Inferior parietal cortex (tissue), 1 donor: ENCODE results near the gene EIF4B.

ENCODE experiments used
- DNase-seq: peaks from one replicate; pipeline ENCODE4 v3.0.0-alpha.2; 2016; ENCODE audit errors: extremely low spot score

Gene EIF4B

DNA sequence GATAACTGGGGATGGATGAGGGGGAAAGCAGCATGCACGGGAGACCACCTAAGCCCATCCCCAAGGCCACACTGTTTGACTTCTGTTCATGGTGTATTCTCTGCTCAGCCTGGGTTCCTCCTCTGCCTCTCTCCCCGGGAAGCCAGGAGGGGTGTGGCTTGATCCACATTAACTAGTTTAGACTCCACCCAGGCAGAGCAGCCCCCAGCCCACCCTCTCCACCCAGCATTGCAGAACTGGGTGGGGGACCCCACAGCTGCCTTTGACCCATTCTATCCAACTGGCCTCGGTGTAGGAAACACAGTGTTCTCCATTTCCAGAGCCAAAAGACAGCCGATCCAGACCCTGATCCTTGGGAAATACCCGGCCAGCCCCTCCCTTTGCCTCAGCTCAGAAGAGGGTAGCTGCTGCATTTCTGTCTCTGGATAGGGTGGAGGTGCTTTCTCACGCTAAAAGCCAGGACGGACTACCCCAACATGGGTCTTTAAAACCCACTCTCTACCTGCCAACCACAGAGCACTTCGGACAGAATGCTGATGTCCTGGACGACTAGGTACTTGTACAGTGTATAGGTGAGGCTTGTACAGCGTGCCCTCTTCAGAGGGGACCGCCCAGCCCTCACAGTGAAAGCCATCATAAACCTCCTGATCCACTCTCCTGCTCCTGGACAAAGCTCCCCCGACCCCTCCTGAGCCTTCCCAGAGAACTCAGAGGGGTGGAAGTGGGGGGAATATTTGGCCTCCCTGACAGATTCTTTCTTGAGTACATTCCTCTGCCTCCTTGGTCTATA, 63.6 kb downstream of the EIF4B start:
- no peak for DNase-seq

DNA sequence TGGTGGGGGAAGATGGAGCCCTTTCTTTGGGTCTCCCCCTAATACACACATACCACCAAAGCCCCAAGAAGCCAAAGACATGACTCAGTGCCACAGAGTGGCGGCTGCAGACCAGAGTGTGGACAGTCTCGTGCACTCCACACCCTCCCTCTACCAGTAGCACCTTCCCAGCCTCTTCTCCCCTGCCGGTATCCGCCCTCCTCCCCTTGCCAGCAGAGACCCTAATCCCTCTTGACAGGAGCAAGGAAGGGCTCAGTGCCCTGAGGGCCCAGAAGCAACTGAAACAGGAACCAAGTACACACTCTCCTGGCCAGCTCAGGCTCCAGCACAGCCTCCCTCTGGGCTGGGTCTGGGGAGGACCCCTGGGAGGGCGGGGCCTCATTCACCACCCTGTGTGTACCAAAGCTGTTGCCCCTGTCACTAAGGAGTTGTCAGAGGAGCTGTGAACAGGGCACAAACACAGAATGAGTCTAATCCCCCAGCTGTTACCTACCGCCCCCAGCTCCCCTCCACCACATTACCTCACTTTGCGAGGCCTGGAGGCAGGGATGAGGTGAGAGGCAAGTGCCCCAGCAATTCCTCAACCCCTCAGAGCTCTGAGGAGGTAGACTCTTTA, 64.7 kb downstream of the EIF4B start:
- no peak for DNase-seq

GRCh38 chr12:53071591-53072551, 65.6 kb downstream of the EIF4B start:
- no peak for DNase-seq

DNA sequence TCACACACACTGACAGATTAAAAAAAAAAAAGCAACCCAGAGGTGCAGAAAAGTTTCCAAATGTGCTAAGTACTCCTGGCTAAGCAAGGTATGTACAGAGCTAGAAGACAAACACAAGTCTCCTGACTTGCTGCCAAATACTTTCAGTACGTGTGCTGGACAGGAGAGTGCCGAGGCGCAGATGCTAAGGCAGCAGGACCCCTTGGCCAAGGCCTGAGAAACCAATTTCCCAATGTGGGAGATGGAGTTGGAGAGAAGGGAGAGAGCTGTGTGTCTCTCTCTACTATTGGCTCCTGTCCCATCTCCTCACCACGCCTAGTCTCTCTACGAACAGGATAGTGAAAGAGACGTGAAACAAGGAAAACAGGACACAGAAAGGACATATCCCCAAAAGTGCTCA, 67.6 kb downstream of the EIF4B start:
- no peak for DNase-seq

GRCh38 chr12:53074283-53074998, 68.2 kb downstream of the EIF4B start:
- no peak for DNase-seq

DNA sequence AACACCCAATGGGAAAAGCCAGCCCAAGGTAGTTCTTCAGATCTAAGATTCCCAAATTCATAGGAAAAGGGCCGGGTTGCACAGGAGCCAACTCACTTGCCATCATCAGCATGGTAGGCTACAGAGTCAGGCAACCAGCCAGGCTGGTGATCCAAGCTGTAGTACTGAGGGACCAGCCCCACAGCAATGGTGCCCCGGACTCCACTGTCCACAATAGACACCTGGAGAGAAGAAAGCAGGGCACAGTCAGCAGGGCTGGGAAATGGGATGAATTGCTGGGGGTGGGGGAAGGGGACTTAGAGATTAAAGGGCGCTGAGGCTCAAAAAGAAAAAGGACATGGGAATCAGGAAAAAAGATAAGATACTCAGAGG, 68.7 kb downstream of the EIF4B start:
- DNase-seq: no peak

DNA sequence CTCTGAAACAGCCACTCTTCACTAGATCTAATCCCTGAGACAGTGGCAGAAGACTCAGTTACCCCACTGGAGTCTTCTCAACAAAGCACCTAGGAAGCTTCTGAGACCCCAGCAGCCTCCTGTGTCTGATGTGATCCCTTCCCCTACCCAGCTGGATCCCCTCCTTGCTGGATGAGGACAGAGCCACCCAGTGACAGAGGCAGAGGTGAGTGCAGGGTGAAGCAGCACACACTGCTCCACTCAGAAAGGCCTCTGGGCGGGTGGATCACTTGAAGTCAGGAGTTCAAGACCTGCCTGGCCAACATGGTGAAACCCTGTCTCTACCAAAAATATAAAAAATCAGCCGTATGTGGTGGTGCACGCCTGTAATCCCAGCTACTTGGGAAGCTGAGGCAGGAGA, 70.2 kb downstream of the EIF4B start:
- DNase-seq: no peak

DNA sequence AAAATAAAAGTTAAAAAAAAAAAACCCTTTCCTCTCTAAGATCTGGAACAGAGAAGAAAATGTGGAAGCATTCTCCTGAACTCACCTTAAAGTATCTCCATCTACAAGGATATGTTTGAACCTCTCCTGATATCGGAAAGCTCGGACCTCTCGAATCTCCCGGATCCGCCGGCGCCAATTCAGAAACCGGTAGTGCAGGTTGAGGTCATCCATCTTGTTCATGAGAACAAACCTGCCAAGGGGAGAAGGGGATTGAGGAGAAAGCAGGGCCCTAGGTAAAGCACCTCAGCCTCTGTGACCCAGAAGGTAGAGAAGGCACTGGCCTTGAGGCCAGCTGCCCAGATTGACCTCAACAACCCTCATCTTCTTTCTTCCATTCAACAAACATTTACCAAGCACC, 70.8 kb downstream of the EIF4B start:
- DNase-seq: no peak

GRCh38 chr12:53078425-53079225, 72.4 kb downstream of the EIF4B start:
- DNase-seq: no peak

GRCh38 chr12:53079226-53080117, 73.2 kb downstream of the EIF4B start, which contains the start of gene SPRYD3:
TSS of gene SPRYD3 (minus strand) at chr12:53079390. CDS start at chr12:53079333, 57 bp downstream.
- DNase-seq: peak; percentile 96

DNA sequence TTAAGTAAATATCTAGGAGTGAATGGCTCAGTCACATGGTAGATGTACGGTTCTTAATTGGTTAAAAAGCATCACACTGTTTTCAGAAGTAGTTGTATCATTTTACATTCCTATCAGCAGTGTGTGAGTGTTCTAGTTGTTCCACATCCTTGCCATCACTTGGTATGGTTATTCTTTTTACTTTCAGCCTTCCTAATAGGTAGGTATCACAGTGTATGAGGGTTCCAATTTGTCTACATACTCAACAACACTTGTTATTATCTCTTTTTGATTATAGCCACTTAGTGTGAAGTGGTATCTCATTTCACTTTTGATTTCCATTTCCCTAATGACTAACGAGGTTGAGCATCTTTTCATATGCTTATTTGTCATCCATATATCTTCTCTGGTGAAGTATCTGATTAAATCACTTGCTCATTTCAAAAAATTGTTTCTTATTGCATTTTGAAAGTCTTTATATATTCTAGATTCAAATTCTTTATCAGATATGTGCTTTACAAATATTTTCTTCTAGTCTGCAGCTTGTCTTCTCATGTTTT, 76.5 kb downstream of the EIF4B start:
- no peak for DNase-seq

DNA sequence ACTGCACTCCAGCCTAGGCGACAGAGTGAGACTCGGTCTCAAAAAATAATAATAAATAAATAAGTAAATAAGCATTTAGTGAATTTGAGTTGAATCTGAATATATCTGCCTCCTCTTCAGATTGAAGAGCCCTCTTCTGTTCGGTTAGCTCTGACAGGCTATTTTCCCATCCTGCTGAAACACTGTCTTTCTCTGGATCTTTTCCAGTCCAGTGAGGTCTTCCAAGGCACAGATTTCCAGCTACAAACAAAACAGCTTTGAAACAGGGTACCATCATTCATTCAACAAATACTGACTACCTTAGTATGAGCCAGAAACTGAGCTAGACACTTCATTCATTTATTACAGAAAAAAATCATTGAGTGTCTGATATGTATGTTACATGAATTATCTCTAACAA, 80.1 kb downstream of the EIF4B start:
- no peak for DNase-seq

- no peak for DNase-seq
These were observed 83.8 kb downstream of the EIF4B start for GRCh38 chr12:53090105-53090504.

DNA sequence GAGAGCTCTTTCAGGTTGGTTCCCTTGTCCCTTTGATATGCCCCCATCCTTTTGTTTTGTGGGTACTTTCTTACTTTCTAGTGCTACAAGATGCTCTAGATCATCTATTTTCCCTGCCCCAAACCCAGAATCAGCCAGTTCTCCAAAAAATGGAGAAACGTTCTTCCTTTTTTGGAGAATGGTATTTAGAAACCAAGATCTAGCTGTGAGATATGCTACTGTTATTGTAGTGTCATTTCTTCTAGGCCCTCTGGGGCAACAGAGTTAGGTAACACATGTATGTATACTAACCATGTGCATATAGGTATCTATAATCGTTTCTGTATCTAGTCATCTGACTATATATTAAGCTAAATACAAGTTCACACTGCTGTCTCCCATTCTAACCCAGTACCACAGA, 84.3 kb downstream of the EIF4B start:
- no peak for DNase-seq

DNA sequence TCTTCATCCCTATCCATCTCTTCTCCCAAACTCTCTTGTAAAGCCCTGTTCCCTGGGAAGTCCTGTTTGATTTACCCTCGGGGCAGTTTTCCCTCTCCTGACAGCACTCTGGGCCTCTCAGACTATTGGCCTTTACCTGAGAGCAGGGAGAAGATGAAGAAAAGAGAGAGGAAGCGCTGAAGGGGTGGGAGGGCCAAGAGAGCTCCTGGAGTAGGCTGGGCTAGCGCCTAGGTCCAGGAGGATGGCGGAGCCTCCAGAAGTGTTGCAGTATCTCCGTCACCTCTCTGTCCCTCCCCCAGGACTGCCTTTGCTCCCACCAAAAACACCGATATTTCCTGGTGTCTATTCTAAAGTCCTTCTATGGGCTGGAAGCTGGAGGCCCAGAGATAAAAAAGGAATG, 85.5 kb downstream of the EIF4B start:
- DNase-seq: no peak
